GM06990 (cell line): Measurements from ENCODE around the gene BCORL1.

Experiments used
- DNase-seq: peaks from one replicate; pipeline ENCODE4 v3.0.0-alpha.2; 2011; ENCODE audit not compliant: insufficient read length; ENCODE audit errors: extremely low read depth
- H3K27me3 ChIP-seq: replicated peaks from 2 replicates; pipeline ENCODE4 v1.6.0; 2011; ENCODE audit warnings: low read length; ENCODE audit not compliant: control insufficient read depth, insufficient read depth
- H3K36me3 ChIP-seq: 2 replicates; pipeline ENCODE4 v1.5.1; 2011; ENCODE audit warnings: low read length; ENCODE audit not compliant: control insufficient read depth, insufficient read depth
- H3K4me3 ChIP-seq: replicated peaks from 2 replicates; pipeline ENCODE4 v1.5.1; 2011; ENCODE audit warnings: low read depth, mild to moderate bottlenecking, control low read depth, low read length
- TF ChIP-seq, protein P1 (sequence below): IDR thresholded peaks from 2 replicates; pipeline ENCODE4 v1.5.1; 2011; ENCODE audit warnings: low read length, control low read depth, mild to moderate bottlenecking, inconsistent platforms; ENCODE audit not compliant: insufficient read depth, poor library complexity, severe bottlenecking

Gene BCORL1

DNA sequence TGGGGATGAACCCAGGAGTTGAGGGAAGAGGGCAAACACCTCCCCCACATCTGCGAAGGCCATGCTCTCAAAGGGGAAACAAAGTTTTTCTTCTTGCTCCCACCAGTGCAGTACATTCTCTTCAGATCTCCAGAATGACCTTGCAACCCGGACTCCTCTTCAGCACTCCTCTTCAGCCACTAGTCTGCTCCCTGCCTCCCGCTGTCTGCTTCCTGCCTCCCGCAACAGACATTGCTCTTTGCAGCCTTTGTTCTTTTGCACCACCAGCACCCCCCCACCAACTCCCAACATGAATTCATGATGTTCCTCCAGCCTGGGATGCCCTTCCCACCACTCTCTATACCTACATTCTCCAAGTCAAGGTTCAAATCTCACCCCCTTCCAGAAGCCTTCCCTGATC is 44.4 kb upstream of the BCORL1 start:
- Histone ChIP-seq H3K4me3 (no peak overlapping the region), H3K36me3 (no peaks in the 10 kb centered on the region), H3K27me3 (no peaks in the 10 kb centered on the region; the same call in 1 of the 2 replicates)
- no peak for DNase-seq
- TF ChIP-seq, protein P1, sequence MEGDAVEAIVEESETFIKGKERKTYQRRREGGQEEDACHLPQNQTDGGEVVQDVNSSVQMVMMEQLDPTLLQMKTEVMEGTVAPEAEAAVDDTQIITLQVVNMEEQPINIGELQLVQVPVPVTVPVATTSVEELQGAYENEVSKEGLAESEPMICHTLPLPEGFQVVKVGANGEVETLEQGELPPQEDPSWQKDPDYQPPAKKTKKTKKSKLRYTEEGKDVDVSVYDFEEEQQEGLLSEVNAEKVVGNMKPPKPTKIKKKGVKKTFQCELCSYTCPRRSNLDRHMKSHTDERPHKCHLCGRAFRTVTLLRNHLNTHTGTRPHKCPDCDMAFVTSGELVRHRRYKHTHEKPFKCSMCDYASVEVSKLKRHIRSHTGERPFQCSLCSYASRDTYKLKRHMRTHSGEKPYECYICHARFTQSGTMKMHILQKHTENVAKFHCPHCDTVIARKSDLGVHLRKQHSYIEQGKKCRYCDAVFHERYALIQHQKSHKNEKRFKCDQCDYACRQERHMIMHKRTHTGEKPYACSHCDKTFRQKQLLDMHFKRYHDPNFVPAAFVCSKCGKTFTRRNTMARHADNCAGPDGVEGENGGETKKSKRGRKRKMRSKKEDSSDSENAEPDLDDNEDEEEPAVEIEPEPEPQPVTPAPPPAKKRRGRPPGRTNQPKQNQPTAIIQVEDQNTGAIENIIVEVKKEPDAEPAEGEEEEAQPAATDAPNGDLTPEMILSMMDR, result no peak

DNA sequence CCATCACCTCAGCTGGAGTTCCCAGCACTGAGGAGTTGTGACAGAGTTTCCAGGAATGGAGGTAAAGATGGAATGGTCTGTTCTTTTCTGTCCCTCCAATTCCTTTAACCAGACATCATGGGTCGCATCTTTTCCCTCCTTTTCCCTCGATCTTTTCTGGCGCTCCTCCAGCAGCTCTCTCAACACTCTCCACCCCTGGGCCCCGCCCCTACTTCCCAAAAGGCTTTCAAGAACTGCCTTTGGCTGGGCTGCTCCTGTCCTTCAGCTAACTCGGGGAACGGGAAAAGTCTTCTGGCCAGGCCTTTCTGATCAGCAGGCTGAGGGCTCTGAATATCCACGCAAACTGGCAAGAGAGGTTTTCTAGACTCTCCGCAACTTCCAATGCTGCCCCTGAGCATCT is 42.4 kb upstream of the BCORL1 start:
- no peaks in the 10 kb centered on the region; the same call in 1 of the 2 replicates for H3K27me3 ChIP-seq
- TF ChIP-seq, protein P1, result no peak
- no peak overlapping the region for H3K4me3 ChIP-seq
- no peak for DNase-seq
- H3K36me3 ChIP-seq, result no peaks in the 10 kb centered on the region

DNA sequence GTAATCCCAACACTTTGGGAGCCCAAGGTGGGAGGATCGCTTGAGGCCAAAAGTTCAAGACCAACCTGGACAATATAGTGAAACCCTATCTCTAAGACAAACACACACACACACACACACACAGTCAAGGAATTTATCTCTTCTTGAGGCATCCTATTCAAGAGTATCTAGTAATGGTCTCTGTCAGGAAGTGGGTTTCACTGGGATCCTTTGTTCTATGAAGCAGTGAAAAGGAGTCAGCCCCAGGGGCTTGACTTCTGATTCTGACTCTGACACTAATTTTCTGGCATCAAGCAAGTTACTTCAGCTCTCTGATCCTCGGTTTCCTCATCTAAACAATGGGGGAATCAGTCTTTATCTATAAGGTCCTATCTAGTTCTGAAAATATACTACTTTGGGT is 41.7 kb upstream of the BCORL1 start:
- TF ChIP-seq, protein P1, result no peak
- Histone ChIP-seq H3K36me3 (no peaks in the 10 kb centered on the region), H3K27me3 (no peaks in the 10 kb centered on the region; the same call in 1 of the 2 replicates), H3K4me3 (no peak overlapping the region)
- DNase-seq, result no peak

DNA sequence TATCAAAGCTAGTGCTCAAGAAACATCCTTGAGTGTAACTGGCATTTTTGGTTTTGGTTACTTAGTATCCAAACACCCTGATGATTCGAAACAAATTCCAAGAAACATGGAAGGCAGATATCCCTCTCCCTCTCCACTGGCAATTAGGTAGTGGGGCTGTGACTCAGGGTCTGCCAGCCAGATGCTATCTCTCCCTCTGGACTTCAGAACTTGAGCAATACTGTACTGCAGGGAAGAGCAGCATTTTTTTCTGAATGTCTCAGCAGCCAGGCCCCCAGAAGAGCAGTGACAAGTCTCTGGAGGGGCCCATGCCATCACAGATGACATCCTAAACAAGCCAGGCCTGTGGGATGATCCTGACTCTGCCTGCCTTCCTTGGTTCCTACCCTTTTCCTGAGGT is 37.3 kb upstream of the BCORL1 start:
- H3K36me3 ChIP-seq, result no peaks in the 10 kb centered on the region
- TF ChIP-seq, protein P1, result no peak
- no peaks in the 10 kb centered on the region for H3K27me3 ChIP-seq
- no peak for DNase-seq
- H3K4me3 ChIP-seq, result no peak overlapping the region

DNA sequence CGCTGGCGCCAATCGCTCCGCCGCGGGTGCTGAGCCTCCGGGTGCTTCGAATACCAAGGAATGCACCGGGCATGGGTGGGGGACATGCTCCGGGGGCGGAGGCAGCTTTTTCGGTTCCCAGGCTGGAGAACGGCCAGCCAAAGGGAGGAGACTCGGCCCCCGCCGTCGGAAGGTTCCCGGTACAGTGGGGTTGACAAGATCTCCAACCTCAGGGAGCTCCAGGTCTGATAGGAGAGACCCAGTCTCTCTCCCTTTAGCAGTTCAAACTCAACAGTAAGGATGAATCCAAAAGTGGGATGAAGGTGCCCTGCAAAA is 29.1 kb upstream of the BCORL1 start:
- Histone ChIP-seq H3K4me3 (no peak overlapping the region), H3K36me3 (no peaks in the 10 kb centered on the region), H3K27me3 (no peaks in the 10 kb centered on the region)
- no peak for DNase-seq
- TF ChIP-seq, protein P1, result no peak

DNA sequence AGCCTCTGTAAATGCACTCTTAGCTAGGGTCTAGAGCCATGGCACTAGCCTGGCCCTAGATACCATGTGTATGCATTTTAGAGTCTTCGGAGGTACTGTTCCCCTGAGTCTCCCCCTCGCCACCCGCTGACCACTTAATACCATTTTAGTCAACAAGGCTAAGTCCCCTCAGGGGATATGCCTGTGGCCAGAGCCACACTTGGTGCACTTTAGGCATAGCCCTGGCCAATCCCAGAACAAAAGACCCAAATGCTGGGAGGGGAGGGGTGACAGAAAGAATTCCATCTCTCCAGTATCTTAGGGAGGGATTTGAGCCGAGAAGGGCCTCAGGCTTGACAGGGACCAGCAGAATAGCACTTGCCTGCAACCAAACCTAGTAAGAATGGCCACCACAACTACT is 28.6 kb upstream of the BCORL1 start:
- Histone ChIP-seq H3K4me3 (no peak overlapping the region), H3K27me3 (no peaks in the 10 kb centered on the region), H3K36me3 (no peaks in the 10 kb centered on the region)
- DNase-seq, result no peak
- TF ChIP-seq, protein P1, result no peak
